NCI-H2196 treated with DMSO at 0.1 percent for 48 hours (cell line): ENCODE data around the gene TNFAIP8.

Experiments
- DNase-seq: peaks from one replicate; lab custom pipeline; 2025; ENCODE audit not compliant: unreplicated experiment; lab: John Stamatoyannopoulos, UW

TNFAIP8 gene

GRCh38 chr5:119365847-119366539, 10.2 kb downstream of the TNFAIP8 start:
- DNase-seq = no peak

GRCh38 chr5:119366540-119366881, 10.7 kb downstream of the TNFAIP8 start:
- no peak for DNase-seq

GRCh38 chr5:119367502-119368237, 11.9 kb downstream of the TNFAIP8 start:
- no peak for DNase-seq

- no peak for DNase-seq
Observed at GRCh38 chr5:119368238-119368630, 12.4 kb downstream of the TNFAIP8 start.

GRCh38 chr5:119370486-119370885, 14.7 kb downstream of the TNFAIP8 start:
- no peak for DNase-seq

- no peak for DNase-seq
Observed at GRCh38 chr5:119371146-119371545, 15.3 kb downstream of the TNFAIP8 start.

GRCh38 chr5:119373449-119373858, 17.6 kb downstream of the TNFAIP8 start:
- no peak for DNase-seq

- no peak for DNase-seq
Observed at GRCh38 chr5:119374901-119375300, 19.1 kb downstream of the TNFAIP8 start.

GRCh38 chr5:119377066-119377465, 21.2 kb downstream of the TNFAIP8 start:
- no peak for DNase-seq

- DNase-seq = no peak
Observed at GRCh38 chr5:119378075-119378700, 22.4 kb downstream of the TNFAIP8 start.

- DNase-seq = no peak
Observed at GRCh38 chr5:119379096-119379495, 23.3 kb downstream of the TNFAIP8 start.

- no peak for DNase-seq
Observed at GRCh38 chr5:119379942-119380547, 24.2 kb downstream of the TNFAIP8 start.

GRCh38 chr5:119382169-119382568, 26.4 kb downstream of the TNFAIP8 start:
- DNase-seq = no peak

GRCh38 chr5:119383008-119383407, 27.2 kb downstream of the TNFAIP8 start:
- no peak for DNase-seq

GRCh38 chr5:119385136-119385535, 29.3 kb downstream of the TNFAIP8 start:
- no peak for DNase-seq

- DNase-seq = no peak
Observed at GRCh38 chr5:119385536-119386128, 29.8 kb downstream of the TNFAIP8 start.

GRCh38 chr5:119386596-119387344, 31.0 kb downstream of the TNFAIP8 start:
- DNase-seq = no peak

- DNase-seq = no peak
Observed at GRCh38 chr5:119387945-119388618, 32.3 kb downstream of the TNFAIP8 start.

GRCh38 chr5:119388619-119389190, 32.9 kb downstream of the TNFAIP8 start:
- DNase-seq = no peak
